Omental fat pad (tissue), 4 donors: Measurements from ENCODE around the gene NBPF3. TPM values are rescaled to one million over a fixed set of nuclear protein-coding genes. Genes with fewer than 3 reads are reported as not detected.

ENCODE experiments used
- ATAC-seq: fragments of 150-250 bp; one replicate; pipeline ENCODE4 v1.9.1; 2016; ENCODE audit warnings: mild to moderate bottlenecking, moderate library complexity; ENCODE audit not compliant: low FRiP score
- DNase-seq: peaks from one replicate; pipeline ENCODE4 v3.0.0-alpha.2; 2019; ENCODE audit warnings: low spot score
- CTCF ChIP-seq, 3 donors: fragments of 450-650 bp; IDR thresholded peaks; one replicate each; pipeline ENCODE4 v1.5.1; 2016 to 2017; ENCODE audit warnings: antibody characterized with exemption in 3 of 3, mild to moderate bottlenecking in 3 of 3, moderate library complexity in 2 of 3
- total RNA-seq, 4 donors: library from RNA; depleted of rRNA; stranded (reverse); fragments of >200 nt; gene quantifications; one replicate each; pipeline ENCODE4 v1.1.0, GENCODE V29; 2016

The NBPF3 gene
- total RNA-seq, 4 donors from 2014 or later = 4.6 to 20.5 (median 8.7) TPM

- TF ChIP-seq CTCF (IDR thresholded peaks at IDR 0.05) = no peak
- no peak for DNase-seq
- no peak for ATAC-seq
Measured at GRCh38 chr1:21503706-21504377, 63.9 kb downstream of the NBPF3 start.

- TF ChIP-seq CTCF (IDR thresholded peaks at IDR 0.05) = no peak
- ATAC-seq (no peak), DNase-seq (no peak)
Measured at GRCh38 chr1:21506804-21507203, 66.9 kb downstream of the NBPF3 start.

GRCh38 chr1:21507511-21508270 lies 67.8 kb downstream of the NBPF3 start:
- no peak for TF ChIP-seq CTCF (IDR thresholded peaks at IDR 0.05)
- ATAC-seq = no peak
- DNase-seq = no peak

GRCh38 chr1:21508580-21509350 lies 68.8 kb downstream of the NBPF3 start:
- peak; percentile 44 for DNase-seq
- no peak for TF ChIP-seq CTCF (IDR thresholded peaks at IDR 0.05)
- peak; percentile 52 for ATAC-seq

GRCh38 chr1:21509351-21510112 lies 69.6 kb downstream of the NBPF3 start, which contains the start of gene ALPL:
ALPL (plus strand) TSS chr1:21509423; CDS start chr1:21554082, 44,659 bp downstream.
- TF ChIP-seq CTCF (IDR thresholded peaks at IDR 0.05) = no peak
- no peak for ATAC-seq

GRCh38 chr1:21510113-21510493 lies 70.2 kb downstream of the NBPF3 start:
- ATAC-seq (no peak), DNase-seq (no peak)
- TF ChIP-seq CTCF (IDR thresholded peaks at IDR 0.05) = no peak

More at GRCh38 chr1:21509351-21510112, 69.6 kb downstream of the NBPF3 start, which contains the start of gene ALPL:
- no peak for DNase-seq
